ENCODE data around the gene RPS27L.

The RPS27L gene

GRCh38 chr15:63122002-63122875 is 35.0 kb downstream of the RPS27L start (continued):
- TF ChIP-seq, protein P1, sequence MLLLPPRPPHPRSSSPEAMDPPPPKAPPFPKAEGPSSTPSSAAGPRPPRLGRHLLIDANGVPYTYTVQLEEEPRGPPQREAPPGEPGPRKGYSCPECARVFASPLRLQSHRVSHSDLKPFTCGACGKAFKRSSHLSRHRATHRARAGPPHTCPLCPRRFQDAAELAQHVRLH (tag by site-specific recombination; IDR thresholded peaks at IDR 0.05): no peak
- TF ChIP-seq, protein P2, sequence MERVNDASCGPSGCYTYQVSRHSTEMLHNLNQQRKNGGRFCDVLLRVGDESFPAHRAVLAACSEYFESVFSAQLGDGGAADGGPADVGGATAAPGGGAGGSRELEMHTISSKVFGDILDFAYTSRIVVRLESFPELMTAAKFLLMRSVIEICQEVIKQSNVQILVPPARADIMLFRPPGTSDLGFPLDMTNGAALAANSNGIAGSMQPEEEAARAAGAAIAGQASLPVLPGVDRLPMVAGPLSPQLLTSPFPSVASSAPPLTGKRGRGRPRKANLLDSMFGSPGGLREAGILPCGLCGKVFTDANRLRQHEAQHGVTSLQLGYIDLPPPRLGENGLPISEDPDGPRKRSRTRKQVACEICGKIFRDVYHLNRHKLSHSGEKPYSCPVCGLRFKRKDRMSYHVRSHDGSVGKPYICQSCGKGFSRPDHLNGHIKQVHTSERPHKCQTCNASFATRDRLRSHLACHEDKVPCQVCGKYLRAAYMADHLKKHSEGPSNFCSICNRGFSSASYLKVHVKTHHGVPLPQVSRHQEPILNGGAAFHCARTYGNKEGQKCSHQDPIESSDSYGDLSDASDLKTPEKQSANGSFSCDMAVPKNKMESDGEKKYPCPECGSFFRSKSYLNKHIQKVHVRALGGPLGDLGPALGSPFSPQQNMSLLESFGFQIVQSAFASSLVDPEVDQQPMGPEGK (tag by site-specific recombination; IDR thresholded peaks at IDR 0.05): peak; percentile 85
- TF ChIP-seq, protein P3, sequence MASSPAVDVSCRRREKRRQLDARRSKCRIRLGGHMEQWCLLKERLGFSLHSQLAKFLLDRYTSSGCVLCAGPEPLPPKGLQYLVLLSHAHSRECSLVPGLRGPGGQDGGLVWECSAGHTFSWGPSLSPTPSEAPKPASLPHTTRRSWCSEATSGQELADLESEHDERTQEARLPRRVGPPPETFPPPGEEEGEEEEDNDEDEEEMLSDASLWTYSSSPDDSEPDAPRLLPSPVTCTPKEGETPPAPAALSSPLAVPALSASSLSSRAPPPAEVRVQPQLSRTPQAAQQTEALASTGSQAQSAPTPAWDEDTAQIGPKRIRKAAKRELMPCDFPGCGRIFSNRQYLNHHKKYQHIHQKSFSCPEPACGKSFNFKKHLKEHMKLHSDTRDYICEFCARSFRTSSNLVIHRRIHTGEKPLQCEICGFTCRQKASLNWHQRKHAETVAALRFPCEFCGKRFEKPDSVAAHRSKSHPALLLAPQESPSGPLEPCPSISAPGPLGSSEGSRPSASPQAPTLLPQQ (tag by site-specific recombination; IDR thresholded peaks at IDR 0.05): peak; percentile 91
- TF ChIP-seq ZIC2 (tag by site-specific recombination; IDR thresholded peaks at IDR 0.05) (peak; percentile 75), BCL11B (tag by site-specific recombination; IDR thresholded peaks at IDR 0.05; ENCODE audit: low read depth) (peak; percentile 44; the same call in 1 of the 2 replicates), KLF9 (tag by site-specific recombination; IDR thresholded peaks at IDR 0.05; ENCODE audit: low read depth) (peak; percentile 92), CTCF (tag by site-specific recombination; IDR thresholded peaks at IDR 0.05) (peak; percentile 48), ZNF341 (tag by site-specific recombination; IDR thresholded peaks at IDR 0.05; ENCODE audit: low read depth) (peak; percentile 58), ZNF239 (tag by site-specific recombination; IDR thresholded peaks at IDR 0.05) (no peak), PRDM4 (tag by site-specific recombination; IDR thresholded peaks at IDR 0.05) (no peak), GLI2 (tag by site-specific recombination; IDR thresholded peaks at IDR 0.05; ENCODE audit: borderline replicate concordance, low read depth) (no peak), PRDM10 (tag by site-specific recombination; IDR thresholded peaks at IDR 0.05) (peak; percentile 59; the same call in 1 of the 2 replicates), ZNF48 (tag by site-specific recombination; IDR thresholded peaks at IDR 0.05) (no peak), KLF7 (tag by site-specific recombination; IDR thresholded peaks at IDR 0.05; ENCODE audit: borderline replicate concordance) (0 out of 2 replicates have a peak, but pooled peaks have one; percentile 51), ZNF571 (tag by site-specific recombination; IDR thresholded peaks at IDR 0.05) (no peak), ZBTB20 (tag by site-specific recombination; IDR thresholded peaks at IDR 0.05) (peak; percentile 81), ZBTB8A (tag by site-specific recombination; IDR thresholded peaks at IDR 0.05) (0 out of 2 replicates have a peak, but pooled peaks have one; percentile 24), GLIS2 (tag by site-specific recombination; IDR thresholded peaks at IDR 0.05) (peak; percentile 95)
- TF ChIP-seq, protein P4, sequence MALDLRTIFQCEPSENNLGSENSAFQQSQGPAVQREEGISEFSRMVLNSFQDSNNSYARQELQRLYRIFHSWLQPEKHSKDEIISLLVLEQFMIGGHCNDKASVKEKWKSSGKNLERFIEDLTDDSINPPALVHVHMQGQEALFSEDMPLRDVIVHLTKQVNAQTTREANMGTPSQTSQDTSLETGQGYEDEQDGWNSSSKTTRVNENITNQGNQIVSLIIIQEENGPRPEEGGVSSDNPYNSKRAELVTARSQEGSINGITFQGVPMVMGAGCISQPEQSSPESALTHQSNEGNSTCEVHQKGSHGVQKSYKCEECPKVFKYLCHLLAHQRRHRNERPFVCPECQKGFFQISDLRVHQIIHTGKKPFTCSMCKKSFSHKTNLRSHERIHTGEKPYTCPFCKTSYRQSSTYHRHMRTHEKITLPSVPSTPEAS (tag by site-specific recombination; IDR thresholded peaks at IDR 0.05): peak; percentile 19; the same call in 1 of the 2 replicates
- TF ChIP-seq, protein P5, sequence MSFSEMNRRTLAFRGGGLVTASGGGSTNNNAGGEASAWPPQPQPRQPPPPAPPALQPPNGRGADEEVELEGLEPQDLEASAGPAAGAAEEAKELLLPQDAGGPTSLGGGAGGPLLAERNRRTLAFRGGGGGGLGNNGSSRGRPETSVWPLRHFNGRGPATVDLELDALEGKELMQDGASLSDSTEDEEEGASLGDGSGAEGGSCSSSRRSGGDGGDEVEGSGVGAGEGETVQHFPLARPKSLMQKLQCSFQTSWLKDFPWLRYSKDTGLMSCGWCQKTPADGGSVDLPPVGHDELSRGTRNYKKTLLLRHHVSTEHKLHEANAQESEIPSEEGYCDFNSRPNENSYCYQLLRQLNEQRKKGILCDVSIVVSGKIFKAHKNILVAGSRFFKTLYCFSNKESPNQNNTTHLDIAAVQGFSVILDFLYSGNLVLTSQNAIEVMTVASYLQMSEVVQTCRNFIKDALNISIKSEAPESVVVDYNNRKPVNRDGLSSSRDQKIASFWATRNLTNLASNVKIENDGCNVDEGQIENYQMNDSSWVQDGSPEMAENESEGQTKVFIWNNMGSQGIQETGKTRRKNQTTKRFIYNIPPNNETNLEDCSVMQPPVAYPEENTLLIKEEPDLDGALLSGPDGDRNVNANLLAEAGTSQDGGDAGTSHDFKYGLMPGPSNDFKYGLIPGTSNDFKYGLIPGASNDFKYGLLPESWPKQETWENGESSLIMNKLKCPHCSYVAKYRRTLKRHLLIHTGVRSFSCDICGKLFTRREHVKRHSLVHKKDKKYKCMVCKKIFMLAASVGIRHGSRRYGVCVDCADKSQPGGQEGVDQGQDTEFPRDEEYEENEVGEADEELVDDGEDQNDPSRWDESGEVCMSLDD (tag by site-specific recombination; IDR thresholded peaks at IDR 0.05): peak; percentile 90

Measured in HEK293 (cell line).